ENCODE results near the gene DRAM1.
"Not testable (repeated sequence)": the region's sequence is repeated elsewhere in the genome, so short reads cannot be mapped to it uniquely, and the experiment has no call there.

Gene DRAM1

DNA sequence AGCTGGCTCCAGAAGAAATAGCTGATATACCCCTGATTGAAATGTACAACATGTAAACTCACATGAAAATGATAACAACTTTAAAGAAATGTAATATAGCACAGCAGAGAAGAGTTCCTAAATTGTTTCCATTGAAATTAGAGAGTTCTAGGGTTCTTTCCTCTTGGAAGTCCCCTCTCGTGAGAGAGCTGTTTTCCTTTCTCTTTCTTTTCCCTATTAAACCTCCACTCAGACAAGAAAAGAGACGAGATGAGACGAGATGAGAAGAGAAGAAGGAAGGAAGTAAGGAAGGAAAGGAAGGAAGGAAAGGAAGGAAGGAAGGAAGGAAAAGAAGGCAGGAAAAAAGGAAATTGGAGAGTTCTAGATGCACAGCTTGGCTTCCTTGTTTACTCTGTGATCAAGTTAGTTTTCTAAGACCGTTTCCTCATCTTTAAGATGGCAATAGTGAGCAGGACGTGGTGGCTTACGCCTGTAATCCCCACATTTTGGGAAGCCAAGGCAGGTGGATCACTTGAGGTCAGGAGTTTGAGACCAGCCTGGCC lies 11.9 kb downstream of the DRAM1 start:
- in situ Hi-C loops (cut with MboI; ENCODE audit: low pct_unique_long_range_greater_than_20kb, low sequenced_read_pairs), result no loop called here
- DNase-seq, result no peak

DNA sequence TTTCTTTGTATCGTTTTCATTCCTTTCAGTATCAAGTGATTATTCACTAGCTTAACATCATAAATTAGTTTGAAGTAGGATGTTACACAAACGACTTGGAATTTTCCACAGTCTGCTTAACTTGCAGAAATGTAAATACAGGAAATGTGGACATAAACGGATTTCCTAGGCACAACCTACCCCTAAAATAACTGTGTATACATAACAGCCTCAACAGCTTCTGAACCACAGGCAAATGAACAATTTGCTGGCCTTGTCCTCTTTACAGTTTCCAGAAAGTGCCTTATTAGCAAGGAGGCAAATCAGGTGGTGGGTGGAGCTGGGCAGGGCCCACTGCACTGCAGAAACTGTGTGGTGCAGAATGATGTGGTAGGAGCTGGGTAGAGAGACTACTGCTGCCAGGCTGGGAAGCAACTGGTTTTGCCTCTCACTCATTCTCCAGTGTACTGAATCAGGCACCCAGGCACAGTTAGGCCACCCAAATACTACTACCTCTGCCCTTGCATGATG lies 14.1 kb downstream of the DRAM1 start:
- DNase-seq, result peak; percentile 87
- in situ Hi-C loops (cut with MboI; ENCODE audit: low pct_unique_long_range_greater_than_20kb, low sequenced_read_pairs), result no loop called here

DNA sequence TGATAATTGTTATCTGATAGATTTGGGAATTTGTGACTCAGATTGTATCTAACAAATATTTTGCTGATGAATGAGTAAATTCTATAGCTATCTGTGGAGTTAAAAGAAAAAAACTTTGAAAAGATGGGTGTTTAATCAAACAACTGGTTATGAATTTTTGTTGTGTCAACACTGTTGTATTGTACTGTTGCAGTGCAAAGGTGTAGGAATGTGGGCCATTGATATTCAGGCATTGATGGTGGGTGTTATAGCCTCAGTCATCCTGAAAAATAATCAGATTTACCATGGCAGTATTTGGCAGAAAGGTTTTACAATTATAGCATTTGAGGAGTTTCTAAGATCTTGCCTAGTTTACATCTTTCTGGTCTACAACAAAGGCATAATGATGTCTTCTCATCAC lies 15.4 kb downstream of the DRAM1 start:
- in situ Hi-C loops (cut with MboI; ENCODE audit: low pct_unique_long_range_greater_than_20kb, low sequenced_read_pairs), result no loop called here
- no peak for DNase-seq

DNA sequence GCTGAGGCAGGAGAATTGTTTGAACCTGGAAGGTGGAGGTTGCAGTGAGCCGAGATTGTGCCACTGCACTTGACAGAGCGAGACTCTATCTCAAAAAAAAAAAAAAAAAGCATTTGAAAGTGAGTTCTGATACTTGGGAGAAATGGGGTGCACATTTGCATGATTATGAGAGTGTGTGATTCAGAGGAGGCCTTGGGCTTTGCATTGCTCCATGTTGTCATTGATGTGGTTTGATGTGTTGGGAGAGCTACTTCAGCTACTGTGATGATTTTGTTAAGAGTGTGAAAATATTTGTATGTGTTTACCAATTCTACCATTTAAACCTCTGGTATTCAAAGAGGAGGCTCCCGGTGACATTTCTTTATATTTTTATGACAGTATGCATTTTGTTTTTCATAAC lies 24.4 kb downstream of the DRAM1 start:
- no peak for DNase-seq
- in situ Hi-C loops (cut with MboI; ENCODE audit: low pct_unique_long_range_greater_than_20kb, low sequenced_read_pairs), result no loop called here

DNA sequence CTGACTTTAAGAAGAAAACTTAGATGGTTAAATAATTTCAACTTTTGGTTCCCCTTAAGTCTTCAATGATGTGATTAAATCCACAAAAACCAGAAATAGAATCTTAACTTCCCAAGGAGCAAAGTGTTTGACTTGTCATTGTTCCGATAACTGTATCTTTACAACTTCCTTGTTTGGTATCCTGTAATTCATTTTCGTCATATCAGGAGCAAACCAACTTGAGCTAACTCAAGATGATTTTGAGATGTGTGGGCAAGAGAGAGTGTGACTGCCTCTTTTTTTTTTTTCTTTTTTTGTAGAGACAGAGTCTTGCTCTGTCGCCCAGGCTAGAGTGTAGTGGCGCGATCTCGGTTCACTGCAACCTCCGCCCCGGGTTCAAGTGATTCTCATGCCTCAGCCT lies 25.3 kb downstream of the DRAM1 start:
- DNase-seq, result peak; percentile 81
- in situ Hi-C loops (cut with MboI; ENCODE audit: low pct_unique_long_range_greater_than_20kb, low sequenced_read_pairs), result no loop called here

DNA sequence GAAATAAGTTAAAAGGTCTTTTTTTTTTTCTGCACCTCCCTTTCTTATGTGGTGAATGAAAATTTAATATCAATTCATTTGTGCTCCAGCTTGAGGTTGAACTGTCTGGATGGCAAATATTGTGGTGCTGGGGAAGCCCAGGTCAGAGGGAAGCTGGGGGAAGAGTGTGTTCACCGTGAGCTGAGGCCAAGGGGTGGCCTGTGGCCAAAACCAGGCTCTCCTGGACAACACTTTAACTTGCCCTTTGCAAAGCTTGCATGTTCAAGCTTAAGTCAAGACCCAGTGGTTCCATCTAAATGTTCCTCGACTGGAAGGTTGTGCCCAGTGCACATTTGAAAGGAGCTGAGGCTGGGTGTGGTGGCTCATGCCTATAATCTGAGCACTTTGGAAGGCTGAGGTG lies 28.8 kb downstream of the DRAM1 start:
- in situ Hi-C loops (cut with MboI; ENCODE audit: low pct_unique_long_range_greater_than_20kb, low sequenced_read_pairs), result no loop called here
- DNase-seq, result no peak

DNA sequence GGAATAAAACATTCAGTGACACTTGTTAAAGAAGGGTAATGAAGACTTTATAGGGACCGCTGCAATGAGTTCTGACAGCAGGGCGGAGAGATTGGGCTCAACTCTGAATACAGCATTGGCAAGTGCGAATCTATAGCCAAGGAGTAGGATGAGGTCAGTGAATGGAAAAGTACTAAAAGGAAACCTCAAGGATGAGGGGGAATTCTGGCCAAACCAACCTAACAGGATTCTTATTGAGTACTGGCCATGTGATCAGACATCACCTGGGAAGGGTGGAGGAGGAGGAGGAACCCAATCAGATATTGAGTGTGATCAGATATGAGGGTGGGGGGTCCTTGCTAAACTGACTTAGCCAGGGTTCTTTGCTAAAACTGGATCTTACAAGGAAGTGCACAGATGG lies 31.0 kb downstream of the DRAM1 start:
- in situ Hi-C loops (cut with MboI; ENCODE audit: low pct_unique_long_range_greater_than_20kb, low sequenced_read_pairs), result no loop called here
- DNase-seq, result no peak

DNA sequence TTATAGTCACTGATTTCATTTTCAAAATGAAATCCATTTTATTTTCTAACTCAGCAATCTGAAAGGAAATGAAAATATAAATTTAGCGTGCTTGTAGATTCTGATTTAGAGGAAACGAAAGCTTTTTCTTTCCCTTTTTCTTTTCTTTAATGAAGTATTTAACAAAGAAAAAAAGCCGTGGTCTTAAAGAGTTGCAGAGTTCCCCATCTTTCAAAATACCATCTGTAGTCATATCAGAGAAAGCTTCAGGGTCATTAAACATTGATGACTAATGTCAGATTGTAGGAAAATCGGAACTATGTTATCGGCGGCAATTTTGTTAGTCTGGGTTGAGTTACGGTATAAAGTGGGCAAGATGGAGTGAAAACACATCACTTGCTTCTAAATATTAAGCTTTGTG lies 32.3 kb downstream of the DRAM1 start:
- DNase-seq, result no peak
- in situ Hi-C loops (cut with MboI; ENCODE audit: low pct_unique_long_range_greater_than_20kb, low sequenced_read_pairs), result no loop called here

DNA sequence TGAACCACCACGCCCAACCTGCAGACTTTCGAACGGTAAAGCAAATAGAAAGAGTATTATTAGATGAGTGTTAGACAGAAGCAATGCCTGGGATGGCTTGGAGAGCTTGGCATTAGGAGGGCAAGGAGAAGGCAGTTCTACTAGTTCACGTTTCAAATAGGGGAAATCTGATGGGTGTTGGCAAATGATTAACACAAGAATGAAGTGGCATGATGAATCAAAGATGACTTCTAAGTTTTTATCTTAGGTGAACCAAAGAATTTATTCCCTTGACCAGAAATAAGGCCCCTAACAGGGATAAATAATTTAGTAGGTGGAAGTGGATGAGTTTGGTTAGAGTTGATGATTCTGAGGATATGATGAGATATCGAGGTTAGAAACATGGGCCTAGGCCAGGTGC lies 38.5 kb downstream of the DRAM1 start:
- in situ Hi-C loops (cut with MboI; ENCODE audit: low pct_unique_long_range_greater_than_20kb, low sequenced_read_pairs), result no loop called here
- no peak for DNase-seq

DNA sequence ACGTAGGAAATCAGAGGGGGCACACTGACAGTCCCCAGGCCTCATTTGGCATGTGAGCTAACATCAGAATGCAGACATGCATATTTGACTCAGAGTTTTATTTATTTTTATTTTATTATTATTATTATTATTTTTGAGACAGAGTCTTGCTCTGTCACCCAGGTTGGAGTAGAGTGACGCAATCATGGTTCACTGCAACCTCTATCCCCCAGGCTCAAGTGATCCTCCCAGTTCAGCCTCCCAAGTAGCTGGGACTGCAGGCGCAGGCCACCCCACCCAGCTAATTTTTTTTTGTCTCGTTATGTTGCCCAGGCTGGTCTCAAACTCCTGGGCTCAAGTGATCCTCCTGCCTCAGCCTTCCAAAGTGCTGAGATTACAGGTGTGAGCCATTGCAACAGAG lies 41.4 kb downstream of the DRAM1 start:
- in situ Hi-C loops (cut with MboI; ENCODE audit: low pct_unique_long_range_greater_than_20kb, low sequenced_read_pairs); DNase-seq: not testable (repeated sequence)

DNA sequence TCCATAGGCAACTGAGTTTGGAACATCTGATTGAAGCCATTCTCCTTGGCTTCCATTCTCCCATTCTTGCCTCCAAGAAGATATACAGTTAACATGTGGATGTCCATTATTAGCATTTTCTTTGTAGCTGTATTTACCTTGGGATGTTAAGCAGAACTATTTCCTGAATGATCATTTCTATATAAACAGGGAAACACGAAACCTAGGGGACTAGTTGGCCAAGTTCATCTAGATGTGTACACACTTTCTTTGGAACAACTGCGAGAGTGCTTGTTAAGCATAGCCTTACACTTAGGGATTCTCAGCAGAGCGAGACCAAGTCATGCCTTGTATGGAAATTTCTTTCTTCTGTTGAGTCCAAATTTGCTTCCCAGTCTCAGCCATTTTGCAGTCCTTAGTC lies 42.1 kb downstream of the DRAM1 start:
- no peak for DNase-seq
- in situ Hi-C loops (cut with MboI; ENCODE audit: low pct_unique_long_range_greater_than_20kb, low sequenced_read_pairs), result no loop called here

DNA sequence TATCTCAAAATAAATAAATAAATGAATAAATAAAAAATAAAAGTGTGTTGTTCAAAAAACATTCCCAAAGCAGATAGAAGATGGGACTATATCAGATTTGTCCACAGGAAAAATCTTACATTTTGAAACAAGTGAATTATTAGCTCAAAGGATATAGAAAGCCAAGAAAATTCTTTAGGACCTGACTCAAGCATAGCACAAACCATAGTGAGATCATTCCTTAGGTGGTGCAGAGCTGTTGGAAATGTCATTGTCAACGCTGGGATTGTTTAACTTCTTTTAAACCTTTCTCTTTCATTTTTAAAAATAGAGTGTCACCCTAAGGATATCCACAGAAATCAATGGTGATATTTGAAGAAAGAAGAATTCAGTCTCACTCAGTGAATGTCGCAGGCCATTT lies 43.5 kb downstream of the DRAM1 start:
- in situ Hi-C loops (cut with MboI; ENCODE audit: low pct_unique_long_range_greater_than_20kb, low sequenced_read_pairs), result no loop called here
- DNase-seq, result no peak

DNA sequence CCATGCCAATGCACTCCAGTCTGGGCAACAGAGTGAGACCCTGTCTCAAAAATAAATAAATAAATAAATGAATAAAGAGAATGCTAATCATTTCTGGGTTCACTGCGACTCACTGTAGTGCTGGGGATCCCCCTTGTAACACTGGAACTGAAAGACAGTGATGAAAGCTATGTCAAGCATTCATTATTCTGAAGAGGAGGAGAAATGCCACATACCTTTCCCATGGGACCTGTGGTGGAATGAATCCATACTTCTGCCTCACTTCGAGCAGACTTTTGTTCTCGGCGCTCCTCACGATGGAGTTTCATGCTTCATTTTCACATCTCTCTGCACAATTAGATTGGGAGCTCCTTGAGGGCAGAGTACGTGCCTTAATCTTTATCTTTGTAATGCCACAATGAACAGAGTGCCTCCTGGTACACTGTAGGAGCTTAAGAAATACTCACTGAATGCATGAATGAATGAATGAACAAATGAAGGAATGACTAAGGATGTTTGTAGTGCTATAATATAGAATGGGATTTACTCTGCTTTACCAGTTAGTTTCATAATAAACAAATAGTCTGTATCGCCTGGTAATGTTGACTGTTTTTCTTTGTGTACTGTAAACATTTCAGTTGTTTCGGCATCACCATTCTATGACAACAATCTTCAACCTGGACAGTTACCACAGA lies 45.8 kb downstream of the DRAM1 start:
- no peak for DNase-seq
- in situ Hi-C loops (cut with MboI; ENCODE audit: low pct_unique_long_range_greater_than_20kb, low sequenced_read_pairs), result no loop called here

DNA sequence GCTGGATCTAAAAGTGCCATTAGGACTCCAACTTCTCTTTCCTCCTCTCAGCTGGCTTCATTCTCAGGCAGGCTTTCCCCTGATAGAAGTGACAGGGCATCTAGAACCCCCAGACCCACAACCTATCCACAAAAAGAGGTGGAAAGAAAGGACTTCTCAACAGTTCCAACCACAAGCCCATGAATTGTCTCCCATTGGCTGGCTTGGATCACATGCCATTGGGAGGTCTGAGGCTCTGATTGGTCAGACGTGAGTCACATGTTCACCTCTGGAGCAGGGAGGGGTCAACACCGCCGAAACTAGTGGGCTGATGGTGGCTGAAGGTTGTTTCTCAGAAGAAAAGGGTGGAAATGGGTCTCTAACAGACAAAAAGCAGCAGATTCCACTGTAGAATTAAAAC lies 47.2 kb downstream of the DRAM1 start:
- in situ Hi-C loops (cut with MboI; ENCODE audit: low pct_unique_long_range_greater_than_20kb, low sequenced_read_pairs), result loop anchor here (25.0 kb wide), 1 partner anchor 563 kb away; the partner anchor contains the start of gene IGF1
- DNase-seq, result no peak

DNA sequence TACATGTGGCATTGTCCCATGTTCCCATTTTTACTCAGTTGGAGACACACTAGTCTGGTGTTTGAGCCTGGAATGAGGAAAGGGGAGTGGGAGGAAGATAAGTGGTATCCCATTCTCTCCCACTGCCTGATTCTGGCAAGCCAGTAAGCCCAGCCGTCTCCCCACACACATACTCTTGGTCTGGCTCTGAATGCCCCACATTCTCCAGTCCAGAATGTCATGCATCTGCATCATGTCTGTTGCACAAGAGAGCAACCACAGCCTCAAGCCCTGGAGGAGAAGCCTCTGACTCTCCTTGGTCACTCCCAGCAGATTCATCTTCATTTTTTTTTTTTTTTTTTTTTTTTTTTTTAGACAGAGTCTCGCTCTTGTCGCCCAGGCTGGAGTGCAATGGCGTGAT lies 48.0 kb downstream of the DRAM1 start:
- peak; percentile 35 for DNase-seq
- in situ Hi-C loops (cut with MboI; ENCODE audit: low pct_unique_long_range_greater_than_20kb, low sequenced_read_pairs), result loop anchor here (25.0 kb wide), 1 partner anchor 562 kb away; the partner anchor contains the start of gene IGF1

DNA sequence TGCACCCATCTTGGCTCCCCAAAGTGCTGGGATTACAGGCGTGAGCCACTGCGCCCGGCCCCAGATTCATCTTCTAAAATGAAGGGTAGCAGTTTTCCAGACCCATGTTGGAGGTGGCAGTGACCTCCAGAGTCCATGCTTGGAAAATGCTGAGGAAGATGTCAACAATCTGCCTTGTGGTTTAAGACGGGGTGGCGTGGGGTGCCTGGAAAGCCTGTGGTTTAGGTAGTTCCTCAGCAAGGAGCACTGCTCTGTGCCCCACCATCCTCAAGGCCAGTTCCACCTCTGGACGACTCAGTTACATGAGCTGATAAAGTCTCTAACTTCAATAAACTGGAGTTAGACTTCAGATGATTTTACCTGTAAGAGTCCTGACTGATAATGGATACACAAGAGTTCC lies 48.6 kb downstream of the DRAM1 start:
- DNase-seq, result peak; percentile 26
- in situ Hi-C loops (cut with MboI; ENCODE audit: low pct_unique_long_range_greater_than_20kb, low sequenced_read_pairs), result loop anchor here (25.0 kb wide), 1 partner anchor 561 kb away; the partner anchor contains the start of gene IGF1

DNA sequence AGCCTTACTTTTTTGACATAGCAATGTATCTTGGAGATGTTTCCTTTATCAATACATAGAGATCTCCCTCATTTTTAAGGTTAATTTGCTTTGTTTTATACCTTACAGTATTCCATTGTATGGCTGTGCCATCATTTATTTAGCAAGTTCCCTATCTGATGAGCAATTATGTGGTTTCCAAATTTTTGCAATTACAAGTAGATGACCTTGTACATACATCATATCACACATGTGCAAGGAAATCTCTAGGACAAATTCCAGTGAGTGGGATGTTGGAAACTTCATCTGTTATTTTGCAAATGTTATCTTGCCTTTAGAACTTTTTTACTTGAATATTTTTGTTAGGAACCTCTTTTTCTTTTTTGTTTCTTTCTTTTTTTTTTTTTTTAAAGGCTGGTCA lies 49.7 kb downstream of the DRAM1 start:
- in situ Hi-C loops (cut with MboI; ENCODE audit: low pct_unique_long_range_greater_than_20kb, low sequenced_read_pairs), result loop anchor here (25.0 kb wide), 1 partner anchor 560 kb away; the partner anchor contains the start of gene IGF1
- no peak for DNase-seq

DNA sequence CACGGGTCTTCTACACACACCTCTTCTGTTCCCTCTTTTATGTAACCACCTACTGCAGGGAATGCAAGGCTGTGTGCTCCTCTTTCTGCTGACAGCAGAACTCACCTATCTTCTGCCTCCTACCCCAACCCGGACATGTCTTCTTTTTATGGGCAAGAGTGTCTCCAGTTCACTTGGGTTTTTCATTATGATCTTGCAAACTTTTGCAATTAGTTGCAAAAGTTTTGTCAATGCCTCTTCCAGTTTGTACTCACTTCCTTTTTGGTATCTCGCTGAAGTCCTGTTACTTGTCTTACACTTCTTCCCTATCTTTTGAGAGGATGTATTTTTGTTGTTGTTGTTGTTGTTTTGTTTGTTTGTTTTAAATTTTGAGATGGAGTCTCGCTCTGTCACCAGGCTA lies 50.6 kb downstream of the DRAM1 start:
- in situ Hi-C loops (cut with MboI; ENCODE audit: low pct_unique_long_range_greater_than_20kb, low sequenced_read_pairs), result loop anchor here (25.0 kb wide), 1 partner anchor 559 kb away; the partner anchor contains the start of gene IGF1

DNA sequence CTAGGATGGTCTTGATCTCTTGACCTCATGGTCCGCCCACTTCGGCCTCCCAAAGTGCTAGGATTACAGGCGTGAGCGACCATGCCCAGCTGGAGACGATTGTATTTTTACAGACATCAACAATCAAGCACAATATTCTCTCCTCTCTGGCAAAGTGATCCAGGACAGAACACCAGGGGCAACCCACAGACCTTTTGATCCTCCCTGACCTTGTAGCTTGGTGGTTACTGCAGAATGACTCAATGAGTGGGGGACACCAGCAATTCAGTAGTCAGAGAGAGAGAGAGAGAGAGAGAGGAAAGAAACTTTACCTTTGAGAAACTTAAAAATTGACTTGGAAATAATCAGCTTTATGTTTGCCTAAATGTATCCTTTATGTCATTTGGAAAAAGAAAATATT lies 51.2 kb downstream of the DRAM1 start:
- DNase-seq, result no peak
- in situ Hi-C loops (cut with MboI; ENCODE audit: low pct_unique_long_range_greater_than_20kb, low sequenced_read_pairs), result loop anchor here (25.0 kb wide), 1 partner anchor 559 kb away; the partner anchor contains the start of gene IGF1

More for the DNA sequence above, 50.6 kb downstream of the DRAM1 start:
- DNase-seq, result no peak

DNA sequence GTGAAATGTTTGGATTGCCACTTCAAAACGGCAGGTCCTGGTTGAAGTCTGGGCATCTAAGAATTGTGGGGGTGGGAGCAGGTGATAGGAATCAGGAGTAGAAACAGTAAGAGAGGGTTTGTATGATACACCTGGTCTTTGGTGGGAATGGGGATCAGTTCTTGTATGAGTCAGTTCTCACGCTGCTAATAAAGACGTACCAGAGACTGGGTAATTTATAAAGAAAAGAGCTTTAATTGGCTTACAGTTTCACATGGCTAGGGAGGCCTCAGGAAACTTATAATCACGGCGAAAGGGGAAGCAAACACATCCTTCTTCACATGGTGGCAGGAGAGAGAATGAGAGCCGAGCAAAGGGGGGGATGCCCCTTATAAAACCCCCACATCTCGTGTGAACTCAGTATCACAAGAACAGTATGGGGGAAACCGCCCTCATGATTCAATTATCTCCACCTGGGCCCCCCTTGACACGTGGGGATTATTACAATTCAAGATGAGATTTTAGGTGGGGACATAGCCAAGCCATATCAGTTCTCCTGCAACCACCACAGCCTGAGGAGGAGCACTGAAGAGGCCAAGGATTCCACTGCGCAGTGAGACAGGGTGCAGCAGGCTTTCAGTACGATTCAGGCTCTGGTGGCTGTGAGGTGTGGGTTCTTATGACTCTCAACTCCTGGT lies 52.1 kb downstream of the DRAM1 start:
- in situ Hi-C loops (cut with MboI; ENCODE audit: low pct_unique_long_range_greater_than_20kb, low sequenced_read_pairs), result loop anchor here (25.0 kb wide), 1 partner anchor 558 kb away; the partner anchor contains the start of gene IGF1
- DNase-seq, result no peak
